ENCODE data around the gene TBC1D22A.

DNA sequence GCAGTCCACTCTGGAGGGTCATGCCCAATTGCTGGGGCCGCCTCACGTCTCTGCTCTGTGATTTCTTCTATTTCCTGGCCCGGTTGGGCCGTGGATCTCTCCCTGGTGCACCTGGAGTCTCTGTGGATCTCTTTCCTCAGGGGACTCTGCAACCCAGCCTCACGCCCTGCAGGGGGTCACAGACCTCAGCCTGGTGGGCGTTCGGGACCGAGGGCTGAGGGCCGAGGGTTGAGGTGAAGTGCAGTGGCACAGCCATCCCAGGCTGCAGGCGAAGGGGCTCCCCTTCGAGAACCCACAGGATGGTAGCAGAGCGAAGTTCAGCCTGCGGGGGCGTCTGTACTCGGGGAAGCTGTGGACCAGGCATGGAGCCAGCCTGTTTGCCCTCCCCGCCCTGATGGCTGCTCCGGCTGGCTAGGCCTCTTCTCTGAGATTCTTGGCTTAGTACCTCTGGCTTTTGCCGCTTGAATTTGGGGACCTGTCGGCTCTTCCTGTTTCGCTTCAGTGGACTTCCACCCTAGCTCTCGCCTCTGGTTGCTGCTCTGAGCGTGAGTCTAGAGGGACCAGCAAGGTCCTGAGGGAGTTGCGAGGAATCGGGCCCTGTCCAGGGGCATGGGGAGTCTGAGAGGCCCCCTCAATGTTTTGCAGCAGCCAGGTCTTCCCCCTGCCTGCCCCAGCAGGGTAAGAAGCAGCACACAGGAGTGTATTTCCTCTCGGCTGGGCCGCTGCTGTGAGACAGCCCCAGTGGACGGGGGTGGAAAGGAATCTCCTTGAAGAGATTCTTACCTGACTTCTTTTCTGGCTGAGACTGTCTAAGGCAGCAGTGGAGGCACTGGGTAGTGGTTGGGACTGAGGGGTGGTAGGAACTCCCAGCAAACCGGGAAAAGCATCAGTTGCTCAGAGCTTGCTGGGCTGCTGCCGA lies 140.8 kb downstream of the TBC1D22A start:
- TF ChIP-seq, protein P1, sequence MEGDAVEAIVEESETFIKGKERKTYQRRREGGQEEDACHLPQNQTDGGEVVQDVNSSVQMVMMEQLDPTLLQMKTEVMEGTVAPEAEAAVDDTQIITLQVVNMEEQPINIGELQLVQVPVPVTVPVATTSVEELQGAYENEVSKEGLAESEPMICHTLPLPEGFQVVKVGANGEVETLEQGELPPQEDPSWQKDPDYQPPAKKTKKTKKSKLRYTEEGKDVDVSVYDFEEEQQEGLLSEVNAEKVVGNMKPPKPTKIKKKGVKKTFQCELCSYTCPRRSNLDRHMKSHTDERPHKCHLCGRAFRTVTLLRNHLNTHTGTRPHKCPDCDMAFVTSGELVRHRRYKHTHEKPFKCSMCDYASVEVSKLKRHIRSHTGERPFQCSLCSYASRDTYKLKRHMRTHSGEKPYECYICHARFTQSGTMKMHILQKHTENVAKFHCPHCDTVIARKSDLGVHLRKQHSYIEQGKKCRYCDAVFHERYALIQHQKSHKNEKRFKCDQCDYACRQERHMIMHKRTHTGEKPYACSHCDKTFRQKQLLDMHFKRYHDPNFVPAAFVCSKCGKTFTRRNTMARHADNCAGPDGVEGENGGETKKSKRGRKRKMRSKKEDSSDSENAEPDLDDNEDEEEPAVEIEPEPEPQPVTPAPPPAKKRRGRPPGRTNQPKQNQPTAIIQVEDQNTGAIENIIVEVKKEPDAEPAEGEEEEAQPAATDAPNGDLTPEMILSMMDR (IDR thresholded peaks at IDR 0.05), result no peak
- TF ChIP-seq POLR2A (IDR thresholded peaks at IDR 0.05), result no peak

All from heart left ventricle (tissue), 13 donors.